ENCODE results near the gene LYST.
"Not testable (repeated sequence)": the region's sequence is repeated elsewhere in the genome, so short reads cannot be mapped to it uniquely, and the experiment has no call there.

LYST gene

DNA sequence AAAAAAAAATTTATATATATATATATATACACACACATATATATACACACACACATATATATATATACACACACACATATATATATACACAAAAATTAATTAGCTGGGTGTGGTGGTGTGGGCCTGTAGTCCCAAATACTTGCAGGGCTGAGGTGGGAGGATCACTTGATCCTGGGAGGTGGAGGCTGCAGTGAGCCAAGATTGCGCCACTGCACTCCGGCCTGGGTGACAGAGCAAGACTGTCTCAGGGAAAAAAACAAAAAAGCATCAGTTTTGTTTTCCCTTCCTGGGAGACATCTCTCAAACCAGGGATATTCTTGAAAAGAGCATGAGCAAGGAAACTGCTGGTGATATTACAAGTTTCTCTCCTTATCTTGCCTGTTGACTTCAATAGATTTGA, 247.6 kb downstream of the LYST start:
- not testable (repeated sequence) for DNase-seq (ENCODE audit: insufficient read length, low spot score); FAIRE-seq

DNA sequence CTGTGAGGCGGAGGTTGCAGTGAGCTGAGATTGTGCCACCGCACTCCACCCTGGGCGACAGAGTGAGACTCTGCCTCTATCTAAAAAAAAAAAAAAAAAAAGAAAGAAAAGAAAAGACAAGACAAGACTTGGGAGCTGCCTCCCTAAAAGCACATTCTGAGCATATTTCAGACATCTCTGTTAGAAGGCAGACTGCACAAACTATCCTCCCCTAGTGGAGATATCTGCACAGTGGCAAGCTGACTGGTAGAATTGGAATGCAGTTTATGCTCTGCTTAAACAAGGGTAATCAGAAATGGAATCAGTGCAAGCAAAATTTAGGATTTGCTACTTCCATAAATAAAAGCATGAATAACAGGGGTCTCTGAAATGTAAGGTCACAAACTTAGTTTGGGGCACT, 248.9 kb downstream of the LYST start:
- DNase-seq (ENCODE audit: insufficient read length, low spot score) (peak; percentile 75), FAIRE-seq (peak; percentile 69)

DNA sequence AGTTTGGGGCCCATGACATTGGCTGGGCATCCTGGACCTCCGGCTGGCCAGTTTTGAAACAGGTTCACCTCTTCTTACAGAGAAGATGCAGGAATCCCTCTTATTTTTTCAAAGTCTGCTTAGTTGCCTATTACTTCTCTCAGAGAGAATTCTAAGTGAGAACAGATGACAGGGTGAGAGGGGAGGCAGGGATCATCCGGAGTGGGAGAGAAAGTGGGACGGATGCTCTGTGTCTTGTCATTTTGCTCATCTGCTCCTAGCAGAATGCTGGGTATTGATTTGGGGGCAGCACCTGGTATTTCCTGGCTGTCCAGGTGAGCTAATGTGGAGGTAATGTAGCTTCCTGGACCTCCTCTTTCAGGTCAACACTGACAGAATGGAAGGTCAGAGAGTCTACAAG, 249.6 kb downstream of the LYST start:
- no peak for FAIRE-seq
- DNase-seq (ENCODE audit: insufficient read length, low spot score), result no peak

GRCh38 chr1:235614442-235614954, 252.2 kb downstream of the LYST start:
- DNase-seq (ENCODE audit: insufficient read length, low spot score), result no peak
- no peak for FAIRE-seq

GRCh38 chr1:235613602-235614001, 253.1 kb downstream of the LYST start:
- FAIRE-seq, result no peak

DNA sequence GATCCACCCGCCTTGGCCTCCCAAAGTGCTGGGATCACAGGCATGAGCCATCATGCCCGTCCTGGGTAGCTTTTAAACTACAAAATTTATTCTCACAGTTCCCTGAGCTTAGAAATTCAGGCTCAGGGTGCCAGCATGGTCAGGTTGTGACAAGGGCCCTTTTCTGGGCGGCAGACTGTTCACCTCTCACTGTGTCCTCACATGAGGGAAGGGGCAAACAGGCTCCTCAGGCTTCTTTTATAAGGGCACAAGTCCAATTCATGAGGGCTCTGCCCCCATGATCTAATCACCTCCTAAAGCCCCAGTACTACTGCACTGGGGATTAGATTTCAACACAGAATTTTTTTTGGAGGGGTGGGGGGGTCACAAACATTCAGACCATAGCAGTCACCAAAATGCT, 253.9 kb downstream of the LYST start:
- FAIRE-seq (no peak), DNase-seq (ENCODE audit: insufficient read length, low spot score) (no peak)

More at GRCh38 chr1:235613602-235614001, 253.1 kb downstream of the LYST start:
- no peak for DNase-seq (ENCODE audit: insufficient read length, low spot score)
